ENCODE measurements around the gene PTGES3L. TPM values are rescaled to one million over a fixed set of nuclear protein-coding genes. Genes with fewer than 3 reads are reported as not detected.
A peak's percentile ranks its signal among the peaks of the same experiment; 100 is the strongest.
"Not testable (repeated sequence)": the region's sequence is repeated elsewhere in the genome, so short reads cannot be mapped to it uniquely, and the experiment has no call there.

PTGES3L gene
- total and polyA plus RNA-seq, 2 of the 13 experiments (the other 11 are each of a cell fraction or from before 2014, with no cell fraction given) = 1.2 to 2.9 TPM

DNA sequence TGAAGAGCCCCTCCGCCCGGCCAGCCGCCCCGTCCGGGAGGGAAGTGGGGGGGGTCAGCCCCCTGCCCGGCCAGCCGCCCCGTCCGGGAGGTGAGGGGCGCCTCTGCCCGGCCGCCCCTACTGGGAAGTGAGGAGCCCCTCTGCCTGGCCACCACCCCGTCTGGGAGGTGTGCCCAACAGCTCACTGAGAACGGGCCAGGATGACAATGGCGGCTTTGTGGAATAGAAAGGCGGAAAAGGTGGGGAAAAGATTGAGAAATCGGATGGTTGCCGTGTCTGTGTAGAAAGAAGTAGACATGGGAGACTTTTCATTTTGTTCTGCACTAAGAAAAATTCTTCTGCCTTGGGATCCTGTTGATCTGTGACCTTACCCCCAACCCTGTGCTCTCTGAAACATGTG lies 6.6 kb downstream of the PTGES3L start:
- H3K27ac ChIP-seq (ENCODE audit: extremely low read length, insufficient read depth, low read length) = peak overlapping the region; percentile 57
- H3K9me3 ChIP-seq (ENCODE audit: low read length); in situ Hi-C loops (cut with HindIII; ENCODE audit: extremely low pct_ligation_motif_present, low pct_unique_long_range_greater_than_20kb); FAIRE-seq; intact Hi-C loops (cut with micrococcal nuclease; ENCODE audit: unreplicated experiment); H3K4me2 ChIP-seq (ENCODE audit: low read depth, low read length); H3K79me2 ChIP-seq (ENCODE audit: insufficient read depth, low read length); POLR2A ChIA-PET; BruUV-seq (replicated peaks); H2AFZ ChIP-seq (ENCODE audit: low read length); H3K4me3 ChIP-seq (replicated peaks in 1 of 3; ENCODE audit: insufficient read depth in 1 of 3, low read depth in 2 of 3, low read length in 3 of 3); H3K27me3 ChIP-seq (ENCODE audit: control insufficient read depth in 1 of 2, insufficient read depth in 2 of 2, low read length in 2 of 2); DNase-seq (ENCODE audit: low spot score); CTCF ChIA-PET (ENCODE audit: low intra/inter-chr PET ratio, low total read pairs); ATAC-seq; H3K36me3 ChIP-seq (replicated peaks in 1 of 2; ENCODE audit: control insufficient read depth in 1 of 2, insufficient read depth in 2 of 2, low read length in 2 of 2); H4K20me1 ChIP-seq (ENCODE audit: insufficient read depth, low read length); H3K9ac ChIP-seq (ENCODE audit: insufficient read depth, low read depth, low read length); TF ChIP-seq SOX13 (IDR thresholded peaks at IDR 0.05): not testable (repeated sequence)
- 12% methylated on average over 5 of the region's 18 CpGs for WGBS (ENCODE audit: low lambda C conversion rate)
- H3K4me1 ChIP-seq (ENCODE audit: insufficient read depth, low read length) = peaks cover 38% of the 10 kb centered on the region
- TF ChIP-seq, protein P1, sequence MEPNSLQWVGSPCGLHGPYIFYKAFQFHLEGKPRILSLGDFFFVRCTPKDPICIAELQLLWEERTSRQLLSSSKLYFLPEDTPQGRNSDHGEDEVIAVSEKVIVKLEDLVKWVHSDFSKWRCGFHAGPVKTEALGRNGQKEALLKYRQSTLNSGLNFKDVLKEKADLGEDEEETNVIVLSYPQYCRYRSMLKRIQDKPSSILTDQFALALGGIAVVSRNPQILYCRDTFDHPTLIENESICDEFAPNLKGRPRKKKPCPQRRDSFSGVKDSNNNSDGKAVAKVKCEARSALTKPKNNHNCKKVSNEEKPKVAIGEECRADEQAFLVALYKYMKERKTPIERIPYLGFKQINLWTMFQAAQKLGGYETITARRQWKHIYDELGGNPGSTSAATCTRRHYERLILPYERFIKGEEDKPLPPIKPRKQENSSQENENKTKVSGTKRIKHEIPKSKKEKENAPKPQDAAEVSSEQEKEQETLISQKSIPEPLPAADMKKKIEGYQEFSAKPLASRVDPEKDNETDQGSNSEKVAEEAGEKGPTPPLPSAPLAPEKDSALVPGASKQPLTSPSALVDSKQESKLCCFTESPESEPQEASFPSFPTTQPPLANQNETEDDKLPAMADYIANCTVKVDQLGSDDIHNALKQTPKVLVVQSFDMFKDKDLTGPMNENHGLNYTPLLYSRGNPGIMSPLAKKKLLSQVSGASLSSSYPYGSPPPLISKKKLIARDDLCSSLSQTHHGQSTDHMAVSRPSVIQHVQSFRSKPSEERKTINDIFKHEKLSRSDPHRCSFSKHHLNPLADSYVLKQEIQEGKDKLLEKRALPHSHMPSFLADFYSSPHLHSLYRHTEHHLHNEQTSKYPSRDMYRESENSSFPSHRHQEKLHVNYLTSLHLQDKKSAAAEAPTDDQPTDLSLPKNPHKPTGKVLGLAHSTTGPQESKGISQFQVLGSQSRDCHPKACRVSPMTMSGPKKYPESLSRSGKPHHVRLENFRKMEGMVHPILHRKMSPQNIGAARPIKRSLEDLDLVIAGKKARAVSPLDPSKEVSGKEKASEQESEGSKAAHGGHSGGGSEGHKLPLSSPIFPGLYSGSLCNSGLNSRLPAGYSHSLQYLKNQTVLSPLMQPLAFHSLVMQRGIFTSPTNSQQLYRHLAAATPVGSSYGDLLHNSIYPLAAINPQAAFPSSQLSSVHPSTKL (CRISPR knock-in tag; IDR thresholded peaks at IDR 0.05) = peak; percentile 22; the same call in 1 of the 2 replicates
- TF ChIP-seq SOX13 (CRISPR knock-in tag; conservative IDR thresholded peaks at IDR 0.05 in 1 of 2, IDR thresholded peaks at IDR 0.05 in 1 of 2) (peak in 1 of 2 experiments; percentile 42; a peak in 1 of 4 replicates), ELF3 (CRISPR knock-in tag; IDR thresholded peaks at IDR 0.05) (peak; percentile 41; the same call in 1 of the 2 replicates), HOXA3 (CRISPR knock-in tag; IDR thresholded peaks at IDR 0.05) (peak; percentile 21; the same call in 1 of the 2 replicates), SOX5 (CRISPR knock-in tag; IDR thresholded peaks at IDR 0.05; ENCODE audit: borderline replicate concordance) (0 out of 2 replicates have a peak, but pooled peaks have one; percentile 23), CEBPG (CRISPR knock-in tag; IDR thresholded peaks at IDR 0.05) (peak; percentile 58), SP5 (CRISPR knock-in tag; IDR thresholded peaks at IDR 0.05; ENCODE audit: borderline replicate concordance, low read depth) (0 out of 2 replicates have a peak, but pooled peaks have one; percentile 23)
- TF ChIP-seq, protein P2, sequence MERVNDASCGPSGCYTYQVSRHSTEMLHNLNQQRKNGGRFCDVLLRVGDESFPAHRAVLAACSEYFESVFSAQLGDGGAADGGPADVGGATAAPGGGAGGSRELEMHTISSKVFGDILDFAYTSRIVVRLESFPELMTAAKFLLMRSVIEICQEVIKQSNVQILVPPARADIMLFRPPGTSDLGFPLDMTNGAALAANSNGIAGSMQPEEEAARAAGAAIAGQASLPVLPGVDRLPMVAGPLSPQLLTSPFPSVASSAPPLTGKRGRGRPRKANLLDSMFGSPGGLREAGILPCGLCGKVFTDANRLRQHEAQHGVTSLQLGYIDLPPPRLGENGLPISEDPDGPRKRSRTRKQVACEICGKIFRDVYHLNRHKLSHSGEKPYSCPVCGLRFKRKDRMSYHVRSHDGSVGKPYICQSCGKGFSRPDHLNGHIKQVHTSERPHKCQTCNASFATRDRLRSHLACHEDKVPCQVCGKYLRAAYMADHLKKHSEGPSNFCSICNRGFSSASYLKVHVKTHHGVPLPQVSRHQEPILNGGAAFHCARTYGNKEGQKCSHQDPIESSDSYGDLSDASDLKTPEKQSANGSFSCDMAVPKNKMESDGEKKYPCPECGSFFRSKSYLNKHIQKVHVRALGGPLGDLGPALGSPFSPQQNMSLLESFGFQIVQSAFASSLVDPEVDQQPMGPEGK (CRISPR knock-in tag; IDR thresholded peaks at IDR 0.05) = 0 out of 2 replicates have a peak, but pooled peaks have one; percentile 56

Data from HepG2 (cell line).